ENCODE measurements around the gene DAAM2. TPM values are rescaled to one million over a fixed set of nuclear protein-coding genes. Genes with fewer than 3 reads are reported as not detected.
A peak's percentile ranks its signal among the peaks of the same experiment; 100 is the strongest.

Gene DAAM2
- total RNA-seq, 2 donors from 2014 or later: 4.7 to 41.3 TPM

DNA sequence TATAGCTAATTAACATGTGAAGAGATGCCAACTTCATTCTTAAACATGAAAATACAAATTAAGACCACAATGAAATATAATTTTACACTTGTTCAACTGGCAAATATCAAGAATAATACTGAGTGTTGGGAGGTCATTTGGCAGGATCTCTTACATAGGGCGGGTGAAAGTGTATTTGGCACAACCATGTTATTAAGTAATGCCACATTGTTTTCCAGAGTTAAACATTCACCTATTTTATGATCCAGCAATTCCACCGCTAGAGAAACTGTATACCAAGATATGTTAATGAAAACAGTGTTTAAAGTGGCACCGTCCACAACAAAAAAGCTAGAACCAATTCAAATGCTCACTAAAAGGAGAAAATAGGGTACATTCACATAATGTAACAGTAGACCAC lies 128.0 kb downstream of the DAAM2 start:
- no peak for DNase-seq (ENCODE audit: low spot score)
- 77% methylated on average over 3 of the region's 3 CpGs for WGBS
- Histone ChIP-seq H3K4me1 (replicated peaks) (no peaks in the 10 kb centered on the region), H3K36me3 (no peaks in the 10 kb centered on the region), H3K9me3 (no peaks in the 10 kb centered on the region), H3K27ac (no peak overlapping the region), H3K27me3 (replicated peaks; ENCODE audit: insufficient read depth) (no peaks in the 10 kb centered on the region), H3K4me3 (no peak overlapping the region)
- no peak for TF ChIP-seq POLR2AphosphoS5 (IDR thresholded peaks at IDR 0.05)
- no peak for TF ChIP-seq POLR2A (IDR thresholded peaks at IDR 0.05)
- TF ChIP-seq, protein P1, sequence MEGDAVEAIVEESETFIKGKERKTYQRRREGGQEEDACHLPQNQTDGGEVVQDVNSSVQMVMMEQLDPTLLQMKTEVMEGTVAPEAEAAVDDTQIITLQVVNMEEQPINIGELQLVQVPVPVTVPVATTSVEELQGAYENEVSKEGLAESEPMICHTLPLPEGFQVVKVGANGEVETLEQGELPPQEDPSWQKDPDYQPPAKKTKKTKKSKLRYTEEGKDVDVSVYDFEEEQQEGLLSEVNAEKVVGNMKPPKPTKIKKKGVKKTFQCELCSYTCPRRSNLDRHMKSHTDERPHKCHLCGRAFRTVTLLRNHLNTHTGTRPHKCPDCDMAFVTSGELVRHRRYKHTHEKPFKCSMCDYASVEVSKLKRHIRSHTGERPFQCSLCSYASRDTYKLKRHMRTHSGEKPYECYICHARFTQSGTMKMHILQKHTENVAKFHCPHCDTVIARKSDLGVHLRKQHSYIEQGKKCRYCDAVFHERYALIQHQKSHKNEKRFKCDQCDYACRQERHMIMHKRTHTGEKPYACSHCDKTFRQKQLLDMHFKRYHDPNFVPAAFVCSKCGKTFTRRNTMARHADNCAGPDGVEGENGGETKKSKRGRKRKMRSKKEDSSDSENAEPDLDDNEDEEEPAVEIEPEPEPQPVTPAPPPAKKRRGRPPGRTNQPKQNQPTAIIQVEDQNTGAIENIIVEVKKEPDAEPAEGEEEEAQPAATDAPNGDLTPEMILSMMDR (IDR thresholded peaks at IDR 0.05): no peak
- intact Hi-C loops (cut with DNase I): no loop called here

DNA sequence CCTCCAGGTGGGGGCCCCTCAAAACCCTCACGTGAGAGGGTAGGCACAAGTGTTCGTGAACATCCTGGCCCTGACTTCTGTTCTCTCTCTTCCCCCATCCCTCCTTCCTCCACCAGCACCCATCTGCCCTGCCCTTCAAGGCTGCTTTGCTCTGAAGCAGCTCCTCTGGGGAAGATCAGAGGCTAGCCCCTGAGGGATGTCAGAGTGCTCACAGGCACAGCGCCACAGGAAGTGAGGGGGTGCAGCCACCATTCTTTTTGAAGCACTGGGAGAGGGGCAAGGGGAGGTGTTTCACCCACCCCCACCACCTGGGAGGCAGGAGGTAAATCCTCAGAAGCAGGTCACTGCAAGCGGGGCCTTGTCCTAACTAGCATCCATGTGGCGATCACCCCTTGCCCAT lies 130.6 kb downstream of the DAAM2 start:
- no peaks in the 10 kb centered on the region for H3K36me3 ChIP-seq
- whole genome bisulfite sequencing: 76% methylated on average over 5 of the region's 5 CpGs
- TF ChIP-seq POLR2AphosphoS5 (IDR thresholded peaks at IDR 0.05) (no peak), POLR2A (IDR thresholded peaks at IDR 0.05) (no peak)
- TF ChIP-seq, protein P1 (IDR thresholded peaks at IDR 0.05): no peak
- H3K4me3 ChIP-seq: no peak overlapping the region
- no peak overlapping the region for H3K27ac ChIP-seq
- H3K4me1 ChIP-seq (replicated peaks): no peaks in the 10 kb centered on the region
- intact Hi-C loops (cut with DNase I): no loop called here
- no peaks in the 10 kb centered on the region for H3K9me3 ChIP-seq
- no peaks in the 10 kb centered on the region for H3K27me3 ChIP-seq (replicated peaks; ENCODE audit: insufficient read depth)
- DNase-seq (ENCODE audit: low spot score): no peak

DNA sequence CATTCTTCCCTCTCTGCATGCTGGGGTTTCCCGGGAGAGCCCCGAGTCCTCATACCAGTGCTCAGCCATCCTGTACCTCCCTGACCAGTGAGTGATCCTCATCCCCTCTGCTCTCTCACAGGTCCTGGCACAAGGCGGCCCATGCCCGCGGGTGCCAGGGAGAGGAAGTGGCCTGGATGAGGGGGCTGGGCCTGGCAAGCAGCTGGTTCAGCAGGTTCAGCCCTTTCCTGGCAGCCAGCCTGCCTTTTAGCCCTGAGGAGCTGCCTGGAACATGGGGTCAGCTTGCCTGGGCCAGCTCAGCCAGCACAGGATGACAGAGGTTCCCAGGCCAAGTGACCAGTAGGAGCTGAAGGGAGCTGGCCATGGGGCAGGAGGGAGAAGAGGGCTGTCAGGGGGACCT lies 131.2 kb downstream of the DAAM2 start:
- TF ChIP-seq POLR2AphosphoS5 (IDR thresholded peaks at IDR 0.05) (peak; percentile 52), POLR2A (IDR thresholded peaks at IDR 0.05) (no peak)
- TF ChIP-seq, protein P1 (IDR thresholded peaks at IDR 0.05): no peak
- 19% methylated on average over 5 of the region's 5 CpGs for WGBS
- DNase-seq (ENCODE audit: low spot score): peak; percentile 78
- intact Hi-C loops (cut with DNase I): no loop called here
- Histone ChIP-seq H3K9me3 (no peaks in the 10 kb centered on the region), H3K4me1 (replicated peaks) (no peaks in the 10 kb centered on the region), H3K27me3 (replicated peaks; ENCODE audit: insufficient read depth) (no peaks in the 10 kb centered on the region), H3K36me3 (no peaks in the 10 kb centered on the region), H3K4me3 (no peak overlapping the region), H3K27ac (no peak overlapping the region)

DNA sequence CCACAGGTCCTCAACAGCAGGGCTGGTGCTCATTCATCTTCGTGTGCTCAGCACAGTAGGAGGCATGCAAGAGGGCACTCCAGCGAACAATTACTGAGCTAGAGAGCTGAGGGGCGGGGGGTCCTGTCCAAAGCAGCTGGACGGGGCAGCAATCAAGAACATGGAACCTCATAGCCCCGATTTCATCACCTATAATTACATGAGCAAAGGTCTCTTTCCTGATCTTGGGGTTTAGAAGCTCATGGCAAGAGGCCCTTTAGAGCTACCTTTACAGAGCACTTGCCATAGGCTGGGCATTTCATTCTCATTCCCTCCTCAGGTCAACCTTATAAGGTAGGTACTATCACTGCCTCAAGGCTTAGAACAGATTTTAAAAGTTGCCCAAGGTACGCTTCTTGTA lies 131.7 kb downstream of the DAAM2 start:
- DNase-seq (ENCODE audit: low spot score): no peak
- Histone ChIP-seq H3K27me3 (replicated peaks; ENCODE audit: insufficient read depth) (no peaks in the 10 kb centered on the region), H3K4me3 (no peak overlapping the region), H3K27ac (no peak overlapping the region), H3K36me3 (no peaks in the 10 kb centered on the region), H3K4me1 (replicated peaks) (no peaks in the 10 kb centered on the region), H3K9me3 (no peaks in the 10 kb centered on the region)
- no peak for TF ChIP-seq POLR2A (IDR thresholded peaks at IDR 0.05)
- TF ChIP-seq, protein P1 (IDR thresholded peaks at IDR 0.05): no peak
- TF ChIP-seq POLR2AphosphoS5 (IDR thresholded peaks at IDR 0.05): no peak
- 88% methylated on average over 6 of the region's 6 CpGs for WGBS
- intact Hi-C loops (cut with DNase I): no loop called here

DNA sequence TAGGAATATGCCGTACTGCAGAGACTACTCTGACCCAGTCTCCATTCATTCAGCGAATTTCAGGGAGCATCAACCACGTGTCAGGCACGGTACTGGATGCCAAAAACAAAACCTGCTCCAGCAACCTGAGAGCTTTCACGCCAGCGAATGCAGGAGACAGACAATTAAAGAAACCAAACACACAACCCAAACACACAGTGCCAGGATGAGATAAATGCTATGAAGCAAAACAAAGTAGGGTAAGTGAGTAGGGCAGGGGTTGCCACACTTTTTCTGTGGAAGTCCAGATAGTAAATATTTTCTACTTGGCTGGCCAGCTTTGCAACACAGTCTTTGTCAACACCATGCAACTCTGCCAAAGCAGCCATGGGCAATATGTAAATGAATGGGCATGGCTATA lies 132.1 kb downstream of the DAAM2 start:
- no peaks in the 10 kb centered on the region for H3K27me3 ChIP-seq (replicated peaks; ENCODE audit: insufficient read depth)
- H3K36me3 ChIP-seq: no peaks in the 10 kb centered on the region
- TF ChIP-seq, protein P1 (IDR thresholded peaks at IDR 0.05): no peak
- TF ChIP-seq POLR2AphosphoS5 (IDR thresholded peaks at IDR 0.05): peak; percentile 34
- no peaks in the 10 kb centered on the region for H3K4me1 ChIP-seq (replicated peaks)
- H3K27ac ChIP-seq: no peak overlapping the region
- 52% methylated on average over 6 of the region's 6 CpGs for WGBS
- DNase-seq (ENCODE audit: low spot score): peak; percentile 14
- H3K4me3 ChIP-seq: no peak overlapping the region
- H3K9me3 ChIP-seq: no peaks in the 10 kb centered on the region
- intact Hi-C loops (cut with DNase I): no loop called here

Measured in prostate gland (tissue), 2 donors.